ENCODE results near the gene PLAAT5.

DNA sequence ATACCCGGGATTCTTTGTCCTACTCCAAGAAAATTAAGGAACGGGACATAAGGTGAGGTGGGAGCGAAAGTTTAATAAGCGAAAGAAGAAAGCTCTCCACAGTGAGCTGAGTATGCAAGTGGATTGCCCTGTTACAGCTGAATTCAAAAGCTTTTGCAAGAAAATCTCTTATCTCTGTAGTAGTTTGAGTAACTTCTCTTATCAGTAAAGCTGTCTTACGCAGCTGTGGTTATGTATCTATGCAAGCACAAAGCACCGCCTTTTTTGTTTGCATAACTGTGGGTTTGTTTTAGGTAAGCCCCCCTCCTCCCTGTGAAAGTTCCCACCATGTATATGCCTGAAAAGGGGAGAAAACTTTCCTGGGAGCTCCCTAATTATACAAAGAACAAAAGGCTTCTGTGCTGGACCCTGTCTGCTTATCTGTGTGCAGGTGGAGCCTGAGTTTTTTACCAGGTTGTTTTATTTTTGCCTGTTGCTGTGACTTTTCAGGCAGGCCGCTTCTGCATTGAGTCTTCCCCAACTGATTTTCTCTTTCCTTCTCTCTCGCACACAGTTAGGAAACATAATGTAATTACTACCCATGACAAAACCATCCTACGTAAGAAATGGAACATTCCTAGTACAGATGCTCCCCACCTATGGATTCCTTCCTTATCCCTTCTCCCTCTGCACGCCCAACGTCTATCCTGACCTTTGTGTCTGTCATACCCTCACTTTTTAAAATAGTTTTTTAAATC is 837 bp upstream of the PLAAT5 start:
- TF ChIP-seq, protein P1, sequence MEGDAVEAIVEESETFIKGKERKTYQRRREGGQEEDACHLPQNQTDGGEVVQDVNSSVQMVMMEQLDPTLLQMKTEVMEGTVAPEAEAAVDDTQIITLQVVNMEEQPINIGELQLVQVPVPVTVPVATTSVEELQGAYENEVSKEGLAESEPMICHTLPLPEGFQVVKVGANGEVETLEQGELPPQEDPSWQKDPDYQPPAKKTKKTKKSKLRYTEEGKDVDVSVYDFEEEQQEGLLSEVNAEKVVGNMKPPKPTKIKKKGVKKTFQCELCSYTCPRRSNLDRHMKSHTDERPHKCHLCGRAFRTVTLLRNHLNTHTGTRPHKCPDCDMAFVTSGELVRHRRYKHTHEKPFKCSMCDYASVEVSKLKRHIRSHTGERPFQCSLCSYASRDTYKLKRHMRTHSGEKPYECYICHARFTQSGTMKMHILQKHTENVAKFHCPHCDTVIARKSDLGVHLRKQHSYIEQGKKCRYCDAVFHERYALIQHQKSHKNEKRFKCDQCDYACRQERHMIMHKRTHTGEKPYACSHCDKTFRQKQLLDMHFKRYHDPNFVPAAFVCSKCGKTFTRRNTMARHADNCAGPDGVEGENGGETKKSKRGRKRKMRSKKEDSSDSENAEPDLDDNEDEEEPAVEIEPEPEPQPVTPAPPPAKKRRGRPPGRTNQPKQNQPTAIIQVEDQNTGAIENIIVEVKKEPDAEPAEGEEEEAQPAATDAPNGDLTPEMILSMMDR (IDR thresholded peaks at IDR 0.05; ENCODE audit: control extremely low read depth in 1 of 3, insufficient read depth in 1 of 3, low read depth in 1 of 3, low read length in 3 of 3): no peak
- TF ChIP-seq BRCA1 (IDR thresholded peaks at IDR 0.05; ENCODE audit: low read depth, low read length) (no peak), SIN3A (conservative IDR thresholded peaks at IDR 0.05 in 1 of 2, IDR thresholded peaks at IDR 0.05 in 1 of 2; ENCODE audit: low read depth in 1 of 2, low read length in 2 of 2) (no peak), POLR2A (IDR thresholded peaks at IDR 0.05; ENCODE audit: control extremely low read depth in 1 of 2, low read depth in 2 of 2, low read length in 2 of 2) (no peak), TBP (IDR thresholded peaks at IDR 0.05; ENCODE audit: low read depth, low read length) (no peak), JUND (IDR thresholded peaks at IDR 0.05; ENCODE audit: low read length) (no peak), EP300 (IDR thresholded peaks at IDR 0.05; ENCODE audit: borderline replicate concordance in 1 of 2, low read depth in 2 of 2, low read length in 2 of 2) (no peak), JUN (IDR thresholded peaks at IDR 0.05; ENCODE audit: low read depth, low read length) (no peak), POLR2AphosphoS5 (IDR thresholded peaks at IDR 0.05; ENCODE audit: low read depth, low read length) (no peak), SP1 (IDR thresholded peaks at IDR 0.05; ENCODE audit: low read depth, low read length) (no peak), BACH1 (IDR thresholded peaks at IDR 0.05; ENCODE audit: low read length) (no peak), YY1 (IDR thresholded peaks at IDR 0.05; ENCODE audit: low read depth, low read length) (no peak), RAD21 (IDR thresholded peaks at IDR 0.05 in 1 of 2, conservative IDR thresholded peaks at IDR 0.05 in 1 of 2; ENCODE audit: low read depth in 2 of 2, low read length in 2 of 2) (no peak), EZH2 (IDR thresholded peaks at IDR 0.05; ENCODE audit: low read depth, low read length, severe bottlenecking) (no peak)
